Peyer's patch (tissue), 4 donors: ENCODE data around the gene HDAC8. TPM values are rescaled to one million over a fixed set of nuclear protein-coding genes. Genes with fewer than 3 reads are reported as not detected.

Experiments
- DNase-seq, 3 donors: peaks; one replicate each; pipeline ENCODE4 v3.0.0-alpha.2; 2017 to 2019
- H3K27ac ChIP-seq, 4 donors: fragments of 200-600 bp; sonication (generic); one replicate each; pipeline ENCODE4 v1.5.1; 2016 to 2019
- H3K27me3 ChIP-seq, 2 donors: fragments of 200-600 bp; sonication (generic); one replicate each; pipeline ENCODE4 v1.5.1; 2019
- H3K36me3 ChIP-seq, 3 donors: fragments of 200-600 bp; sonication (generic); one replicate each; pipeline ENCODE4 v1.5.1; 2016 to 2019
- H3K4me1 ChIP-seq, 4 donors: fragments of 200-600 bp; sonication (generic); one replicate each; pipeline ENCODE4 v1.5.1; 2016 to 2019
- H3K4me3 ChIP-seq, 4 donors: fragments of 200-600 bp; sonication (generic); 1 replicate in 3 of 4; 2 replicates in 1 of 4; pipeline ENCODE4 v1.5.1; 2016 to 2019; ENCODE audit warnings: mild to moderate bottlenecking in 1 of 4
- H3K9me3 ChIP-seq, 4 donors: fragments of 200-600 bp; sonication (generic); one replicate each; pipeline ENCODE4 v1.5.1; 2016 to 2019; ENCODE audit warnings: mild to moderate bottlenecking in 1 of 4
- POLR2A ChIP-seq, 2 donors: fragments of 450-650 bp; IDR thresholded peaks; one replicate each; pipeline ENCODE4 v1.5.1; 2017; ENCODE audit warnings: antibody characterized with exemption in 2 of 2, mild to moderate bottlenecking in 2 of 2, moderate library complexity in 2 of 2
- small RNA-seq, 2 donors: library from RNA; depleted of rRNA; stranded (forward); fragments of <200 nt; gene quantifications; one replicate each; pipeline ENCODE3, GENCODE V24; 2016
- total RNA-seq, 4 donors: library from RNA; depleted of rRNA; stranded (reverse); fragments of >200 nt; gene quantifications; one replicate each; pipeline ENCODE4 v1.1.0, GENCODE V29; 2016
- TF ChIP-seq, protein P1 (sequence below), 6 experiments: fragments of 450-650 bp in 4 of 6; fragments of 200-600 bp in 2 of 6; sonication (generic) in 1 of 6; IDR thresholded peaks; one replicate each; pipeline ENCODE4 v1.5.1; 2017 to 2019; ENCODE audit warnings: antibody characterized with exemption in 6 of 6, mild to moderate bottlenecking in 3 of 6, moderate library complexity in 1 of 6

HDAC8 gene
- total RNA-seq, 4 donors from 2014 or later: 24.2 to 48.9 (median 46.0) TPM

DNA sequence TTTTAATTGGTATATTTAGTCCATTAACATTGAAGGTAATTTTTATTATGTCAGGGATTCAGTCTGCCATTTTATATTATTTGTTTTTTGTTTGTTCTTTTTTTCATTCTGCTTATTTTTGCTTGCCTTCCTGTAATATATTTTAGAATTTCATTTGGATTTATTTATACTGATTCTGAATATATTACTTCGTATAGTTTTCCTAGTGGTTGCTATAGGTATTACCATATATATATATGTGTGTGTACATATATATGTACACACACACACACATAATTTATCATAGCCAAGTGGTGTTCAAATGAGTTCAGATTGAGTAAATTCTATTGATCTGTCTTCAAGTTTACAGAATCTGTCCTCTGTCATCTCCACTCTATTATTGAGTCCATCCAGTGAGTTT, 278.1 kb downstream of the HDAC8 start:
- Histone ChIP-seq H3K27ac (no peak overlapping the region), H3K4me3 (no peak overlapping the region), H3K36me3 (no peaks in the 10 kb centered on the region), H3K9me3 (no peaks in the 10 kb centered on the region), H3K4me1 (no peaks in the 10 kb centered on the region), H3K27me3 (no peaks in the 10 kb centered on the region)
- no peak for TF ChIP-seq POLR2A (IDR thresholded peaks at IDR 0.05)
- TF ChIP-seq, protein P1, sequence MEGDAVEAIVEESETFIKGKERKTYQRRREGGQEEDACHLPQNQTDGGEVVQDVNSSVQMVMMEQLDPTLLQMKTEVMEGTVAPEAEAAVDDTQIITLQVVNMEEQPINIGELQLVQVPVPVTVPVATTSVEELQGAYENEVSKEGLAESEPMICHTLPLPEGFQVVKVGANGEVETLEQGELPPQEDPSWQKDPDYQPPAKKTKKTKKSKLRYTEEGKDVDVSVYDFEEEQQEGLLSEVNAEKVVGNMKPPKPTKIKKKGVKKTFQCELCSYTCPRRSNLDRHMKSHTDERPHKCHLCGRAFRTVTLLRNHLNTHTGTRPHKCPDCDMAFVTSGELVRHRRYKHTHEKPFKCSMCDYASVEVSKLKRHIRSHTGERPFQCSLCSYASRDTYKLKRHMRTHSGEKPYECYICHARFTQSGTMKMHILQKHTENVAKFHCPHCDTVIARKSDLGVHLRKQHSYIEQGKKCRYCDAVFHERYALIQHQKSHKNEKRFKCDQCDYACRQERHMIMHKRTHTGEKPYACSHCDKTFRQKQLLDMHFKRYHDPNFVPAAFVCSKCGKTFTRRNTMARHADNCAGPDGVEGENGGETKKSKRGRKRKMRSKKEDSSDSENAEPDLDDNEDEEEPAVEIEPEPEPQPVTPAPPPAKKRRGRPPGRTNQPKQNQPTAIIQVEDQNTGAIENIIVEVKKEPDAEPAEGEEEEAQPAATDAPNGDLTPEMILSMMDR (IDR thresholded peaks at IDR 0.05): peak in 1 of 6 experiments; percentile 5
- DNase-seq: no peak

DNA sequence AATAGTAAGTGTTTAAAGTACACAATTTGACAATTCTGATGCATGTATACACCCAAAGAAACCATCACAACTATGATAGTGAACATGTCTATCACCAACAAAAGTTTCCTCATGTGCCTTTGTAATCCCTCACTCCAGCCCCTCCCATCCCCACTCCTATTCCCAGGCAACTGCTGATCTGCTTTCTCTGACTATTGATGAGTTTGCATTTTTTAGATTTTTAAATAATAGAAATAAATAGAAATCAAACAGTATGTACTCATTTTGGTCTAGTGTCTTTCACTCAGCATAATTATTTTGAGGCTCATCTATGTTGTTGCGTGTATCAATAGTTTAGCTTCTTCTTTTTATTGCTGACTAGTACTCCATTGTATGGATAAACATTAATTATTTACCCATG, 290.3 kb downstream of the HDAC8 start:
- DNase-seq: no peak
- Histone ChIP-seq H3K4me3 (no peak overlapping the region), H3K27ac (no peak overlapping the region), H3K27me3 (no peaks in the 10 kb centered on the region), H3K4me1 (no peaks in the 10 kb centered on the region), H3K36me3 (no peaks in the 10 kb centered on the region), H3K9me3 (no peaks in the 10 kb centered on the region)
- no peak for TF ChIP-seq POLR2A (IDR thresholded peaks at IDR 0.05)
- TF ChIP-seq, protein P1 (IDR thresholded peaks at IDR 0.05): no peak

DNA sequence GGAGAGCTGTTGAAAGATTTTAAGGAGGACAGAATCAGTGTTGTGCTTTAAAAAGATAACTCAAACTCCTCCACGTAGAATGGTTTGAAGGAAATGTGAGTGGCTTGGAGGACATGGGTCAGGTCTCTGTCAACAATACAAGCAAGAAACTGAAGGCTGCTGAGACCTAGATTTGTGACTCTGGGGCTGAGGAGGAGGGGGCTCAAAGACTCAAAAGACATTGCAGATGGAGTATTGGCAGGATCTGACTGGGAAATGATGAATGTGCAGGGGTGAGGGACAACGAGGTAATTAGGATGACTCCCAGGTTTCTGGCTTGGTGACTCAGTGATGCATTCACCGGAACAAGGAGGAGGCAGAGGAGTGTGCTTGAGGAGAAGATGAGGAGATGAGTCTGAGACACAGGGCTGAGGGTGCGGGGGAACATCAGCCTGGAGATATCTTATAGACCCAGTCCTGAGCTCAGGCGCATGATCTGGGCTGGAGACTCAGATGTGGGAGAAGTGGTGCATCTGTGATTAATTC, 292.3 kb downstream of the HDAC8 start:
- no peaks in the 10 kb centered on the region for H3K9me3 ChIP-seq
- H3K4me1 ChIP-seq: peaks cover 0 to 8% (median 4%) of the 10 kb centered on the region in 4 donors
- H3K36me3 ChIP-seq: no peaks in the 10 kb centered on the region
- no peak overlapping the region for H3K27ac ChIP-seq
- H3K4me3 ChIP-seq: no peak overlapping the region
- TF ChIP-seq POLR2A (IDR thresholded peaks at IDR 0.05): no peak
- TF ChIP-seq, protein P1 (IDR thresholded peaks at IDR 0.05): no peak
- no peak for DNase-seq
- H3K27me3 ChIP-seq: no peaks in the 10 kb centered on the region

Small RNA genes within 50 kb of the gene (small RNA-seq; reads per million reads assigned to genes)
- gene RF00019: 0 reads per million in 2 donors
- gene RNU2-68P: 0.12 to 0.13 reads per million in 2 donors

Other genes with a start within 250 kb of the HDAC8 start
- gene PHKA1, start 141.5 kb upstream of the HDAC8 start, total RNA-seq: 1 to 10 TPM; 2.5 to 6.3 (median 4.4) TPM
- not detected for gene DMRTC1B, start 204.0 kb upstream of the HDAC8 start, total RNA-seq
- not detected for gene FAM236B, start 209.8 kb upstream of the HDAC8 start, total RNA-seq
- not detected for gene FAM236D, start 235.4 kb upstream of the HDAC8 start, total RNA-seq